GM19035 (cell line): Measurements from ENCODE around the gene SLC13A5.

Source experiments
- ATAC-seq: cut with Tn5 transposase; IDR thresholded peaks from one replicate; pipeline ENCODE4 v1.9.1; 2021; ENCODE audit not compliant: unreplicated experiment

The SLC13A5 gene

DNA sequence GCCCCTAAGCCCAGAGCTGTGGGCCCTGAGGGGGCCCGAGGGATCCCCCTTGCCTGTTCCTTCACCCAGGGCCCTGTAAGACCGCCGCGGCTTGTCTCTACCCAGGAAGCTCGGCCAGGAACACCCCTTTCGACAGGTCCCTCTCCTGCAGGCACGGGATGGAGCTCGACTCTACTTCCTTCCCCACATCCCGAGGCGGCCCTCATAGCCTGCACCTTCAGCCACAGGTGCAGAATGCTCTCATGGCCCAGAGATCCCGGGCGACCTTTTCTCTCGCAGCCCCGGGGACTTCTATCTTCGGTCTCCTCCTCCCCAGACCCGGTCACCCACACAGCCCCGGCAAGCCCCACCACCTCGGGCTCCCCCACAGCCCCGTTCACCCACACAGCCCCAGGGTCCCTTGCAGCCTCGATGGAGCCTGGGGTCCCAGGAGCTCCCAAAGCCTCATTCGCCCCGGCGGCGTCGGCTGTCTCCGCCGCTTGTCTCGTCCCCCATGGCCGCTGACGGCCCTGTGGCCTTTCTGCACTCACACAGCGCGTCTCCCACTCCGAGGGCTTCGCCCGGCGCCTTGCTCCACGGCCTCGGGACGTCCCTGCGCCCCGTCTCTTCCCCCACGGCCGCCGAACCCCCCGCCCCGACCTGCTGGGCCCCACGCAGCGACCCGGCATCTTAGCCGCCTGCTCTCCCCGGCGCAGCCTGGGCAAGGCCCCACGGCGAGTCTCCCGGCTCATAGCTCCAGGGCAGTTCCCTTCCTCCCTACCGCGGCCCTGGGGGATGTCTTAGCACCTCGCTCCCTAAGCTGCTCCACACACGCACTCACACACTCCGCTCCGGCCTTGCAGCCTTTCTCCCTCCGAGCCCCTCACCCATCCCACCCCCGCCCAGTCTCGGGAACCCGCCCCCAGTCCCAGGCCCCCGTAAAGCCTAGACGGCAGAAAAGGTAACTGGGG is 73.3 kb downstream of the SLC13A5 start:
- peak; percentile 15 for ATAC-seq

DNA sequence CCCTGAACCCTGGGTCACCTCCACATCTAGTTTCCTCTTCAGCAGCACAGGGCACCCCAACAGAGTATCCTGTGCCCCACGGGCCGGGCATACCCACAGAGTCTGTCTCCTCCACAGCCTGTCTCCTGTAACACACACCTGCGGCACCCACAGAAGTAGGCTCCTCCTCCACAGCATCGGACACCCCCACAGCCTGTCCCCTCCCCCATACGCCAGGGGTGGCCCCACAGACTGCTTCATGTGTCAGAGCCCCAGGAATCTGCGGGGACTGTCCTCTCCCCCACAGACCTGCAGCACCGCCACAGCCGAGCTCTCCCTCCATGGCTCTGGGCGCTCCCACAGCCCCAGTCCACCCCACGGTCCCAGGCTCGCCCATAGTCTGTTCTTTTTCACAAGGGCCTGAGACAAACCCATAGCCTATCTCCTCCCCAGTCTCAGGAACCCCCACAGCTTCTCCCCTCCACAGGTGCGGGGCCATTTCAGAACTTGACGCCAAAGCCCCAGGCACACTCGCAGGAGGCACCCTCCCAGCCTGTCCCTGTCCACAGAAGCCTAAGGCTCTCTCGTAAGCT is 74.1 kb downstream of the SLC13A5 start:
- no peak for ATAC-seq

DNA sequence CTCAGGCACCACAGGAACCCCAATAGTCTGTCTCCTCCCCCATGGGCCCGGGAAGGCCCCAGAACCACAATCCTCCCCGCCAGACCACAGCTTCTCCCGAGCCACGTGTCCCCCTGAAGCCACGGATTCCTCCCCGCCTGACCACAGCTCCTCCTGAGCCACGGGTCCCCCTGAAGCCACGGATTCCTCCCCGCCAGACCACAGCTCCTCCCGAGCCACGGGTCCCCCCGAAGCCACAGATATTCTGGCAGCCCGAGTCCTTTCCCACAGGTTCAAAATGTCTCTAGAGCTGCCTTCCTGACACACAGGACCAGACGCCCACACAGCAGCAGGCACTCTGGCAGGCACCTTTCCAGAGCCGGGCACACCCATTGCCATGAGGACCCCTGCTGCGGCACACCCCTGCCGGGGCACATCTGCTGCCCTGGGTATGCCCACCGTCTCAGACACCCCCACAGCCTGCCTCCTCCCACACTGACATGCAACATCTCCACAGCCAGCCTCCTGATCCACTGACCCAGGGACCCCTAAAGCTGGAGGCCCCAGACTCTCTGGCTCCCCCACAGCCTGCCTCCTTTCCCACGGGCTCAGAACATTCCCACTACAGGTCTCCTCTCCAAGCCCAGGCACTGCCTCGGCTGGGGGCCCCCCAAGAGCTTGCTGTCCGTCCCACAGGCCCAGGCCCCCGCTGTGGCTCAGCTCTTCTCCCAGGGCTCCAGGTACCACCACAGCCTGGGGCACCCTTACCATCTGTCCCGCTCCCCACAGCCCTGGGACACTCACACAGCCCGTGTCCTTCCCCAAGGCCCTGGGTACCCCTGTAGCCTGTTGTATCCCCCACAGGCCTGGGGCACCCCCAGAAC is 74.9 kb downstream of the SLC13A5 start:
- no peak for ATAC-seq

DNA sequence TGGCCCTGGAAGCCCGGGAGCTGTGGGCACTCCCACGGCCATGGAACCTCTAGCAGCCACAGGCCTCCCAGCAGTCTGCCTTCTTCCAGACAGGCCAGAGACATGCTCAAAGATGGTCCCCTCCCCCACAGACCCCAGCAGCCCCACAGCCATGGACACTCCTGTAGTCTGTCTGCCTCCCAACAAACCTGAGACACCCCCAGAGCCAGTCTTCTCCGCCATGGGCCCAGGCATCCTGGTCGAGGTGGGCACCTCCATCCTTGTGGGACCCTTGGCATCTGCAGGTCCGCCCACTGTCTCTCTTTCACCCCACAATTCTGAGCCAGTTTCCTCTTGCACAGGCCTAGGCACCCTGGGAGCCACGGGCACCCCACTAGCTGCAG is 75.7 kb downstream of the SLC13A5 start:
- no peak for ATAC-seq

DNA sequence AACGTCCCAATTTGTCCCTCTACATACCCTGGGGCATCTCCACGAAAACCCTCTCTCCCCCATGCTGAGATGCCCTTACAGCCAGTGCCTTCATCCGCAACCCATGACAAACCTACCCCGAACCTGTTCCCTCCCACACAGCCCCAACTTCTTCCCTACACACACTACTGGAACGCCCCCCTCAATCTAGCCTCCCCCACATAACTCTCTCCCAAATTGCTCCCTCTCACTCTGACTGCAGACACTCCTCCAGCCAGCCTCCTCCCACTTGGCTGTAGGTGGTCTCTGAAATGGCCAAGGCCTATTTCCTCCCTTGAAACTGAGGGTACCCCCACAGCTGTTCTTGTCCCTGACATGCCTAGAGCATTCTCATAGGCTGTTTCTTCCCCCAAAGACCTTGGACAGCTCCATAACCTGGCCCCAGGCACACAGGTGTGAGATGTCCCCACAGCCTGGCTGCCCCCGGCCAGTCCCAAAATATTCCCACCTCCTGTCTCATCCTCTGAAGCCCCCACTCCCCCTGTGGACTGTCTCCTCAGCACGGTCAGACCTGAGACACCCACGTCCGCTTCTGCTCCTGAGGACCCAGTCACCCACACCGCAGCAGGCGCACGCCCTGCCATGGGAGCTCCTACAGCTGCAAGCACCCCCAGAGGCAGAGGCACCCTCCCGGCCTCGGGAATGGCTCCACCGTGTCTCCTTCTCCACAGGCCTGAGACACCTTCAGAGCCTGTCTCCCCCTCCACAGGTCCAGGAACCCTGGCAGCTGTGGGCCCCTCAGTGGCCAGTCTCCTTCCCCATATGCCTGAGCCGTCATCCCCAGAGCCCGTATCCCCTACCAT is 76.3 kb downstream of the SLC13A5 start:
- no peak for ATAC-seq

DNA sequence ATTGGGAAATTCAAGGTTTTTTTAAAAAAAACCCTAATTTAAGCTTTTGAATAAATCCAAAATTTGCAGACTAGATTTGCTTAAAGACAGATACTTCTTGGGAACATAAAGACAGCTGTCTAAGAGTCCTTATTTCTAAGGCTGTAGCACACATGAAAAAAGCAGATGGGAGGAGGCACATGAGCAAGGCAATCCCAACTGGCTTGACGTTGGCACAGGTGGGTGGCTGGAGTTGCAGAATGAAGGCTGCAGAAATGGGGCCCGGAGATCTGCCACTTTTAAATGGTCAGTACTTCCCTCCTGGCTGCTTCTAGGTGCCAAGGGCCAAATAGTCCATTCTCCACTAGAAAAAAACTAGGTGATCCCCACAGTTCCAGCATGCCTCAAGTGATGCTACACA is 77.1 kb downstream of the SLC13A5 start:
- ATAC-seq: no peak
